ENCODE measurements around the gene NEURL1. TPM values are rescaled to one million over a fixed set of nuclear protein-coding genes. Genes with fewer than 3 reads are reported as not detected.

The NEURL1 gene
- total and polyA plus RNA-seq, 2 donors, result 5.2 to 27.8 TPM

DNA sequence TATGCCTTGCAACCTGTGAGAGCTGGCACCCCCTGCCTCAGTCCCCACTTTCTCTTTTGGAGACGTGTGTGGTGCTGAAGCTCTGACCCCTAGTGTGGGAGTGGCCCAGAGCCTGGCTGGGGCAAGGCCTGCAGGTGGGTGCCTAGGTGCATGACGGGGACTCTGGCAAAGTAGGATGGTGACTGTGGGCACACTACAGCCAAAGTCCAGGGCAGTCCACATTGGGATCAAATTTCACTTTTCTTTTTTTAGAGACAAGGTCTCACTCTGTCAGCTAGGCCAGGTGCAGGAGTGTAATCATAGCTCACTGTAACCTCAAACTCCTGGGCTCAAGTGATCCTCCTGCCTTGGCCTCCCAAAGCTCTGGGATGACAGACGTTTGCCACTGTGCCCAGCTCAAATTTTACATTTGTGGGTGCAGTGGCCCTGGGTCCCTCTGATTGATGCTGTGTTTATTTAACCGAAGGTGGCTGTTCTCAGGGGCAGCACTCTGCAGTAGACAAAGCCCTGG is 52.3 kb downstream of the NEURL1 start:
- no peaks in the 10 kb centered on the region for H3K4me1 ChIP-seq (ENCODE audit: insufficient read depth)
- 93% methylated on average over 4 of the region's 4 CpGs for whole genome bisulfite sequencing
- H3K36me3 ChIP-seq (ENCODE audit: insufficient read depth), result no peaks in the 10 kb centered on the region
- no peak overlapping the region for H3K27ac ChIP-seq (ENCODE audit: low read depth)
- no peak for DNase-seq (ENCODE audit: extremely low spot score)
- no peak overlapping the region for H3K4me3 ChIP-seq (ENCODE audit: low read depth, low read length)

DNA sequence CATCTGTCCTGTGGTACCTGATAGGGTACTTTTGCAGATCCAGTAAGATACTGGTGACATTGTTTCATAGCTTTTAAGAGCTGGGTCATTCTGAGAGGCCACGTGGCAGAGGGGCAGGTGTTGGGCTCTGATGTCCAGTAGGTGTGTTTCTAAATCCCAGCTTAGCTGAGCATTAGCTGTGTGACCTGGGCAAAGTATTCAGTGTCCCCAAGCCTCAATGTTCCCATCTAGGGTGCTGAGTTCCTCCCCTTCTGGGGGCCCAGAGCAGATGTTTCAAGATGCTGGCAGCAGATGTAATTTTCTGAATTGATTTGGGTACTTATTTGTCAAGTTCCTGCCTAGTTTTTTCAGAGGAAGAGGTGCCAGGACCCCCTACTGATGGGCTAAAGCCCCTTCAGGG is 52.9 kb downstream of the NEURL1 start:
- Histone ChIP-seq H3K4me3 (ENCODE audit: low read depth, low read length) (no peak overlapping the region), H3K36me3 (ENCODE audit: insufficient read depth) (no peaks in the 10 kb centered on the region), H3K4me1 (ENCODE audit: insufficient read depth) (no peaks in the 10 kb centered on the region), H3K27ac (ENCODE audit: low read depth) (no peak overlapping the region)
- 86% methylated on average over 1 of the region's 1 CpG for WGBS
- no peak for DNase-seq (ENCODE audit: extremely low spot score)

DNA sequence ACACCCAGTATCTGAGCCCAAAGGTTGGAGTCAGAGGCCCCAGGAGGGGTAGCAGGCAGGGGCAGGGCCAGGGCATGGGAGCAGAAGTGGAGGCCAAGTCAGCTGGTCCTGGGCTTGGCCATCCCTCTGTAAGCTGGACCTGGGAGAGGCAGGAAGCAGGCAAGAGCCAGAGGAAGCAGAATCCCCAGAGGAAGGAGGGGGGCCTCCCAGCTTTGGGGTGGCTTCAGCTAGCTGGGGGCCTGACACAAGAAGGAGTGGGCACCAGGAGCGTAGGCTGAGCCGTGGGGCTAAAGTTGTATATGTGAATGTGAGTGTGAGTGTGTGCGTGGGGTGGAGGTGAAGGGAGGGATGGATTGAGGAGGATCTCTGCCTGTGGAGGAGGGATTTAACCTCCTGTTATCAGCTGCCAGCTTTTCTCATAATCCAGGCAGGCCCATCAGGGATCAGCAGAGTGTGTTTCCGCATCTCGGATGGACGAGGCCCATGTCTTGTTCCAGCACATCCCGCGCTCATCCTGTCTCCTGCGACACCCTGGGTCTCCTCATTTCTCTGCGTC is 54.0 kb downstream of the NEURL1 start:
- 34% methylated on average over 10 of the region's 10 CpGs for WGBS
- Histone ChIP-seq H3K36me3 (ENCODE audit: insufficient read depth) (no peaks in the 10 kb centered on the region), H3K4me1 (ENCODE audit: insufficient read depth) (no peaks in the 10 kb centered on the region), H3K4me3 (ENCODE audit: low read depth, low read length) (no peak overlapping the region), H3K27ac (ENCODE audit: low read depth) (no peak overlapping the region)
- DNase-seq (ENCODE audit: extremely low spot score), result no peak

DNA sequence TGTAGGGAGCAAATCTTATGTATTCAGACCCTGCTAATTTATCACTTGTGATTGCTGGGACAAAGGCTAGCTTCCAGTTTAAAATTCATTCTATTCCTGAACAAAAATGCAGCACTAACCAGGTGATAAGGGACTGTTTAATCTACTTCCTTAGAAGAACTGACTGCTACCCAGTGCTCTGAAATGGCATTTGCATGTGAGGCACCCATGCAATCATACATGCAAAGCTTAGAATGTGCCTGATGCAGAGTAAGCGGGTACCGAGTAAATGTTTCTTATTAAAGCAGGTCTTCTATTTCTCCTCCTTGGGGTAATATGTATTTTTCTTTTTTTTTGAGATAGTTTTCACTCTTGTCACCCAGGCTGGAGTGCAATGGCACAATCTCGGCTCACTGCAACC is 54.5 kb downstream of the NEURL1 start:
- no peak overlapping the region for H3K4me3 ChIP-seq (ENCODE audit: low read depth, low read length)
- no peak for DNase-seq (ENCODE audit: extremely low spot score)
- whole genome bisulfite sequencing, result 96% methylated on average over 3 of the region's 3 CpGs
- H3K4me1 ChIP-seq (ENCODE audit: insufficient read depth), result no peaks in the 10 kb centered on the region
- no peaks in the 10 kb centered on the region for H3K36me3 ChIP-seq (ENCODE audit: insufficient read depth)
- no peak overlapping the region for H3K27ac ChIP-seq (ENCODE audit: low read depth)

DNA sequence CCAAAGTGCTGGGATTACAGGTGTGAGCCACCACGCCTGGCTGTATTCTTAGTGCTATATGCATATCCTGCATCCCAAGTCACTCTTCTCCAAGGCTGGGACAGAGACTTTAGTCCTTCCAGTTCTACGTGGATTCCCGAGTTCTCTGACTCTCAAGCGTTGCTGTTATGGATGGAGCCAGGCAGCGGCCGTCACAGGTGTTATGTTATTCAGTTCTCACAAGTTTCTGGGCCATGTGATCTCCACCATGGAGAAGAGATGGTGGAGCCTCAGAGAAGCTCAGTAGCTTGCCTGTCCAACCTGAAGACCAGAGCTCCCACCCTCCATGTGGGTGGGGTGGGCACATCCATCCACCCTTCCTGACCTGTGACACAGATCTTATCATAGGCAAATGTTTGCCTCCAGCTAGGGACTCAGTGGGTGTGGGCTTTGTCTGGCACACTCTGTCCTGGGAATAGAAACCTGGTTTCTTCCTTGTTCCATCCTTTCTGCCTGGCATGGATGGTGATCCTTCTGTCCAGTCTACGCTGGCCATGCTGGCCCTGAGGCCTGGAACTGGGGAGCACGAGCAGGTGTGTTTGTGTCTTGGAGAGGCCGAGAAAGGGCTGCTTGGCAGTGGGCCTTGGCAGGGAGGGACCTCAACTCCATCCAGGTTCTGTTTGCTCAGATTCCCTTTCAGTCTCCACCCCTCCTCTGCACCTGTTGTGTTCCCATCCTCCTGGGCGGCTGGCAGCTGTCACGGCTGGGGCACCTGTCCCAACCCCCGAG is 55.3 kb downstream of the NEURL1 start:
- WGBS, result 88% methylated on average over 12 of the region's 12 CpGs
- no peak overlapping the region for H3K4me3 ChIP-seq (ENCODE audit: low read depth, low read length)
- H3K36me3 ChIP-seq (ENCODE audit: insufficient read depth), result no peaks in the 10 kb centered on the region
- no peak for DNase-seq (ENCODE audit: extremely low spot score)
- H3K27ac ChIP-seq (ENCODE audit: low read depth), result no peak overlapping the region
- no peaks in the 10 kb centered on the region for H3K4me1 ChIP-seq (ENCODE audit: insufficient read depth)

DNA sequence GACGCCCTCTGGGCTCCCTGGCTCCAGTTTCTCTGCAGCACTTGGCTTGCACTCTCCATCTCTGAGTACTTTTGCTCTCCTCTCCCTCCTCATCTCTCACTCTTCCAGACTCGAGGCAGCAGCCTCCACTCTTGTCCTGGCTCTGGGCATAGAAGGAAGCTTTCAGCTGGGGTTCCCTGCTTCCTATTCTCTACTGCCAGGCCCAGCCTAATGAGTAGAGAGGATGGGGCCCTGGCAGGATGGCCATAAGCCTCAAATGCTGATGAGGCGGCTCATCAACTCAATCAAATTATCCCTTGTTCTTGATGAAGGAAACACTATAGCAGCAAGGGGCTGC is 55.8 kb downstream of the NEURL1 start:
- 89% methylated on average over 3 of the region's 3 CpGs for WGBS
- no peaks in the 10 kb centered on the region for H3K36me3 ChIP-seq (ENCODE audit: insufficient read depth)
- H3K27ac ChIP-seq (ENCODE audit: low read depth), result no peak overlapping the region
- H3K4me1 ChIP-seq (ENCODE audit: insufficient read depth), result no peaks in the 10 kb centered on the region
- DNase-seq (ENCODE audit: extremely low spot score), result no peak
- H3K4me3 ChIP-seq (ENCODE audit: low read depth, low read length), result no peak overlapping the region

DNA sequence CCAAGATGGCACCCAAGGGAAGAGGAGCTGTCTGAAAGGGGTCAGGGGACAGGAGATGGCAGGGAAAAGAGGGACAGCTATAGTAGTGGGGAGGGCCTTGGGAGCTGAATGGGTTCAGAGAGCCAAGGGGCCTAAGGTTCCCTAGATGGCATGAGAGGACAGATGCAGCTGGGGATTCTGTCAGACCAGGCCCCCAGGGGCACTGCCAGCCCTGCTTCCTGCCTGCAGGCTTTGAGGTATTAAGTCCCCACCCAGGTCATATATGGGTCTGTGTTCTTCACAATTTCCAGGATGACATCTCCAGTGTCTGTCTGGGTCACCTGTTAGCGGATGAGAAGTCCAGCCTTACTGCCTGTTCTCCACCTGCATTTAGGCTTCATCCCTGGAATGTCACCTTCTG is 56.7 kb downstream of the NEURL1 start:
- H3K36me3 ChIP-seq (ENCODE audit: insufficient read depth), result no peaks in the 10 kb centered on the region
- no peak overlapping the region for H3K27ac ChIP-seq (ENCODE audit: low read depth)
- H3K4me3 ChIP-seq (ENCODE audit: low read depth, low read length), result no peak overlapping the region
- DNase-seq (ENCODE audit: extremely low spot score), result no peak
- no peaks in the 10 kb centered on the region for H3K4me1 ChIP-seq (ENCODE audit: insufficient read depth)
- 98% methylated on average over 1 of the region's 1 CpG for WGBS

DNA sequence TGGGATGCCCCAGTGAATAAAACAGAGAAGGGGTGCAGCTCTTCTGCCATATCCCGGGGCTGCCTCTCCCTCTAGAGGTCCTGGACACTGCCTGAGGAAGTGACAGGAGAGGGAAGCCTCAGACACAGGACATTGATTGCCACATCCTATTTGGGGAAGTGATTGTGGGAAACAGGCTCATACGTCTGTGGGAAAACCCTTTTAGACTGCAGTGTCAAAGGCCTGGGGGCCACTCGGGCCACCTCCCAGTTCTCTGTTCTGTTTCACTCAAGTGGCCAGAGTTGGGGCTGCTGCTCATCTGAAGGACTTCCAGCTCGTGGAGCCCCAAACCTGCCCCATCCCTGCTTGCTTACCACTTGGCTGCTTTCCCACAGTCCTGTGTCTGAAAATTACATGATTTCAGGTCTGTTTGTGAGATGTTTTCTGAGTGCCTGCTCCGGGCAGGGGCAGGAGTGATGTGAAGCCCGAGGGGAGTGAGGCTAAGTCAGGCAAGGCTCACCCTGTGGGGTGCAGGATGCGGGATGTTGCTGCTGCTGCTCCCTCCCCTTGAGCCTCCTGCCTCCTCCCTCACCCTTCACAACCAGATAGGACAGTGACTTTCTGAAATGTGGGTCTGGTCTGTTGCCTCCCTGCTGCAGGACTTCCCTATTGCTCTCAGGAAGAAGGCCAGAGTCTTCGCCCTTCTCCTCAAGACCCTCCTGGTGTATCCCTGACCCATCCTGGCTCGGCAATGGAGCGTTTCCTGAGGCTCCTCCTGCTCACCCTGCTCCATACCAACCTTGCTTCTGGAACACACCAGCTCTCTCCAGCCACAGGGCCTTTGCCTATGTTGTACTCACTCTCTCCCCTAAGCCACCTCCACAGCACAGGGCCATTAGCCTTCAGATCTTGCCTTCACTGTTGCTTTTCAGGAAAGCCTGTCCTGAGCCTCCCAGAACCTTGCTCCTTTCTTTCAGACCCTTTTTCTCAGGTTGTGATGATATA is 58.4 kb downstream of the NEURL1 start:
- H3K4me1 ChIP-seq (ENCODE audit: insufficient read depth), result no peaks in the 10 kb centered on the region
- no peak for DNase-seq (ENCODE audit: extremely low spot score)
- 67% methylated on average over 10 of the region's 10 CpGs for WGBS
- no peaks in the 10 kb centered on the region for H3K36me3 ChIP-seq (ENCODE audit: insufficient read depth)
- H3K4me3 ChIP-seq (ENCODE audit: low read depth, low read length), result no peak overlapping the region
- no peak overlapping the region for H3K27ac ChIP-seq (ENCODE audit: low read depth)

DNA sequence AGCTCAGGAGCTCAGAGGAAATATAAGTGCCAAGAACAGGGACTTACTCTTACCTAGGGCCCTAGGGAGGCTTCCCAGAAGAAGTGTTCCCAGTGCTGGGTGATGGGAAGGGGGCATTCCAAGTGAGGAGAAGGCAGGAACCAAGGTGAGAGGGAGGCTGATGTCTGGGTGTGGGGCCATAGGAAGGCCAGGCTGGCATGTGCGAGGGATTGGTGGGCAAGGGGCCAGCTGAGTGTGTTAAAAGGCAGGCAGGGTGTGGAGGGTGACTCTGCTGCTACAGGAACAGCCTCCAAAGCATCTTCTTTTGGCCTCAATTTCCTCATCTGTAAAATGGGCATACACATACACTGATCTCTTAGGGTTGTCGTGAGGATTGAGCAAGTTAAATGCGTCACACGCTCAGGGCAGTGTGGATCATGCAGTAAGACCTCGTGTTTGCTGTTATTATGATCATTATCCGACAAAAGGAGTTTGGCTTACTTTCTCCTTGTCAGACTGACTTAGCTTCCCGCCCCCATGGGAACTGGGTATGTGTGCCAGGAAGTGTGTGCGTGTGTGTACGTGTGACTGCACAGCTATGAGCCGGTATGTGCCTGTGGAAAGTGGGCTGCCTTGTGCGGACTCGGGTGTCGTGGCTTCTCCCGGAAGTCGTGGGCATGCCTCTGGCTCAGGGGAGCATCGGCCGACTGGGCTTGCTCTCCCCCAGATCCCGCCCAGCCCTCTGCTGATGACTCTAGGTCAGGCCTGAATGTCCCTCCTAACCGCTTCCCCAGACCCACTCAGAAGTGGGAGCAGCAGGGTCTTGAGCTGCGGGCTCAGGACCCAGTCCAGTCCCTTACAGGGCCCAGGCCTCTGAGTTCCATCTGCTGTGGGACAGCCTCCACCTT is 59.6 kb downstream of the NEURL1 start:
- no peak overlapping the region for H3K27ac ChIP-seq (ENCODE audit: low read depth)
- H3K4me1 ChIP-seq (ENCODE audit: insufficient read depth), result no peaks in the 10 kb centered on the region
- no peak for DNase-seq (ENCODE audit: extremely low spot score)
- 92% methylated on average over 20 of the region's 20 CpGs for WGBS
- H3K4me3 ChIP-seq (ENCODE audit: low read depth, low read length), result no peak overlapping the region
- no peaks in the 10 kb centered on the region for H3K36me3 ChIP-seq (ENCODE audit: insufficient read depth)

DNA sequence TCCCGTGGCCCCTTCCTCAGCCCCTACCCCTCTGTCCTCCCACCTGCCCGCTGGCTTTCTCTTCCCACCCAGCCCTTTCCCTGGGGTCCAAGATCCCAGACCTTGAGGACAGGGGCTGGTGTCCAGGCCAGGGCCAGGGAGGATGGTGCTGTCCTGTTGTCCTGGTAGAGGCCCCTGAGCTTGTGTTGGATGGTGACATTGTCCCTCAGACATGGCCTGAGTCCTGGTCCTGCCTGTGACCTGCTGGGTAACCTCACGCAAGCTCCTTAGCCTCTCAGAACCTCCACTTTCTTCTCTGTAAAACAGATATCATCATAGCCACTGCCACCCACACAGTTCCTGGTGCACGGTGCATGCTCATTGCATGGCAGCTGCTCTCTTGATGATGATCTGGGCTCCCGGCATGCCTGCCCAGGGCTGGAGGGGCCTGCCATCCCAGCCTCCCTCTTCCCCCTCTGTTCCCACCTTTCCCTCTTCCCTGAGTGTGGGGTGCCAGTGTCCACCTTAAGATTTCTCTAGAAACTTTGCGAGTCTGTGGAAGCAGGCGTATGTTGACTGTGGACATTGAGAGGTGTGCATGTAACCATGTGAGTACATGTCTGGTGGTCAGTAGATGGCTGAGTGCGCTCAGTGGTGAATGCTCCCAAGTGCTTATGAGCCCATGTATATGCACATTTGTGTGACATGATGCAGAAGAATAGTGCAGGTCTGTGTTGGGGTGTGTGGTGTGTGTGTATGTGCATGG is 60.4 kb downstream of the NEURL1 start:
- DNase-seq (ENCODE audit: extremely low spot score), result no peak
- Histone ChIP-seq H3K4me1 (ENCODE audit: insufficient read depth) (no peaks in the 10 kb centered on the region), H3K27ac (ENCODE audit: low read depth) (no peak overlapping the region), H3K36me3 (ENCODE audit: insufficient read depth) (no peaks in the 10 kb centered on the region), H3K4me3 (ENCODE audit: low read depth, low read length) (no peak overlapping the region)
- 85% methylated on average over 8 of the region's 8 CpGs for WGBS

DNA sequence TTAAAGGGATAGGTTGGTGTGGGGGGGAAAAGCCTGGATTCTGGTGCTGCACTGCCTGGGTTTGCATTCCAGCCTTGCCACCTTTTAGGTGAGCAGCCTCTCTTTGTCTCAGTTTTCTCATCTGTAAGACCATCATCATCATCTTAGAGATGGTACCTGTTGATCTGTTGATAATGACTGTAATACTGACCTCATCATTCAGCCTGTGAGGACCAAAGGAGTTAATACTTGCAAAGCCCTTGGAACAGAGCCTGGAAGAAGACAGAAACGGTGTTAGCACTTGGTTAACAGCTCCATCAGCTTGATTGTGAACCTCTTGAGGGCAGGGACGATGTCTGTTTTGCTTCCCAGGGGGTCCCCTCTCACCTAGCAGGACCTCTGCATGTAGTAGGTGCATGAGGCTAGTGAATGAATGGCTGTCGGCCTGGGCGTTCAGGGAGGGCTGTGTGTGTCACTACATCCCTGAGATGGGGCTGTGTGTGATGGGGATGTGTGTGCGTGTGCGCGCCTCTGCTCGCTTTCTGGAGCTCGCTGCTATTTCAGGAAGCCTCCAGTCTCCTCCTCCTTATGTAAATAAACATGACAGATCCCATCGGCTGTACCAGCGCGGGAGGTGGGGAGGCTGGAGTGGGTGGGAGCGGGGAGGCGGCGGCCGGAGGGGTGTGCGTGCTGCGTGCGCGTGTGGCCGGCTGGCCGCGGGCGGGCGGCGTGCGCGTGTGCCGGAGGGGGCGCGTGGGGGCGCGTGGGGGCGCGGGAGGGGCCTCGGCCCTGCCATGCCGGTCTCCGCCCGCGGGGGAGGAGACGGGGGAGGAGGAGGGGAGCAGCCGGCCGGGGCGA is 61.2 kb downstream of the NEURL1 start:
- H3K4me1 ChIP-seq (ENCODE audit: insufficient read depth), result no peaks in the 10 kb centered on the region
- H3K4me3 ChIP-seq (ENCODE audit: low read depth, low read length), result peak overlapping the region; percentile 41
- WGBS, result 2% methylated on average over 44 of the region's 44 CpGs
- DNase-seq (ENCODE audit: extremely low spot score), result no peak
- no peaks in the 10 kb centered on the region for H3K36me3 ChIP-seq (ENCODE audit: insufficient read depth)
- no peak overlapping the region for H3K27ac ChIP-seq (ENCODE audit: low read depth)

DNA sequence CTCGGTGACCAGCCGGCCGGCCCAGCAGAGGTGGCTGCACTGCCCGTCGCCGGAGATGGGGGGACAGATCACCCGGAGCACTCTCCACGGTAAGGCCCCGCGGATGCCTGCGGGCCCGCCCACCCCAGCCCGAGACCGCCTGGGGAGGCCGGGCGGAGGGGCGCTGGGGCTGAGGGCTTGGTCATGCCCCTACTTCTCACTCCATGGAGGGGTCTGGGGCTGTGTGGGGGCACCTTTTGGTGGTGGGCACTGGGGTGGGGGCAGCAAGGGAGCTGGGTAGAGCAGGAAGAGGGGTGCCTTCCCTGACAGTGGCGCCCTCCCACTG is 61.8 kb downstream of the NEURL1 start:
- DNase-seq (ENCODE audit: extremely low spot score), result no peak
- H3K27ac ChIP-seq (ENCODE audit: low read depth), result no peak overlapping the region
- no peaks in the 10 kb centered on the region for H3K36me3 ChIP-seq (ENCODE audit: insufficient read depth)
- no peaks in the 10 kb centered on the region for H3K4me1 ChIP-seq (ENCODE audit: insufficient read depth)
- 3% methylated on average over 18 of the region's 18 CpGs for WGBS
- peak overlapping the region; percentile 41 for H3K4me3 ChIP-seq (ENCODE audit: low read depth, low read length)
